Activated gamma-delta T cell treated with anti-CD3 and anti-CD28 coated beads, Interleukin-2, amount 50 U/mL, for 16 hours (primary cell): ENCODE measurements around the gene HIRA.
A peak's percentile ranks its signal among the peaks of the same experiment; 100 is the strongest.
"Not testable (repeated sequence)": the region's sequence is repeated elsewhere in the genome, so short reads cannot be mapped to it uniquely, and the experiment has no call there.

ENCODE experiments used
- DNase-seq: peaks from one replicate; pipeline ENCODE4 v3.0.0-alpha.2; 2020; ENCODE audit warnings: low read depth

The HIRA gene

GRCh38 chr22:19330205-19330604 is 101.3 kb downstream of the HIRA start:
- not testable (repeated sequence) for DNase-seq

- DNase-seq, result no peak
Observed at GRCh38 chr22:19329454-19329853, 102.1 kb downstream of the HIRA start.

- no peak for DNase-seq
Observed at GRCh38 chr22:19325296-19325948, 106.1 kb downstream of the HIRA start.

- not testable (repeated sequence) for DNase-seq
Observed at GRCh38 chr22:19323420-19323819, 108.1 kb downstream of the HIRA start.

- DNase-seq, result no peak
Observed at GRCh38 chr22:19321757-19322156, 109.8 kb downstream of the HIRA start.

GRCh38 chr22:19320136-19320535 is 111.4 kb downstream of the HIRA start:
- not testable (repeated sequence) for DNase-seq

- DNase-seq, result no peak
Observed at GRCh38 chr22:19319281-19319680, 112.3 kb downstream of the HIRA start.

GRCh38 chr22:19317865-19318264 is 113.7 kb downstream of the HIRA start:
- no peak for DNase-seq

GRCh38 chr22:19307872-19308271 is 123.7 kb downstream of the HIRA start:
- no peak for DNase-seq

- DNase-seq, result not testable (repeated sequence)
Observed at GRCh38 chr22:19306535-19306934, 125.0 kb downstream of the HIRA start.

GRCh38 chr22:19304547-19304946 is 127.0 kb downstream of the HIRA start:
- no peak for DNase-seq

GRCh38 chr22:19303785-19304184 is 127.7 kb downstream of the HIRA start:
- no peak for DNase-seq

GRCh38 chr22:19295733-19296132 is 135.8 kb downstream of the HIRA start:
- no peak for DNase-seq

- no peak for DNase-seq
Observed at GRCh38 chr22:19292458-19293230, 138.9 kb downstream of the HIRA start.

GRCh38 chr22:19291580-19292457 is 139.7 kb downstream of the HIRA start, which contains the start of gene CLTCL1:
Gene CLTCL1, minus strand, starts transcription at chr22:19291719. Its CDS starts 78 bp downstream, at chr22:19291641.
- DNase-seq, result peak; percentile 59

GRCh38 chr22:19291218-19291579 is 140.3 kb downstream of the HIRA start:
- DNase-seq, result no peak

- no peak for DNase-seq
Observed at GRCh38 chr22:19290400-19291217, 140.9 kb downstream of the HIRA start.

GRCh38 chr22:19289475-19290161 is 141.9 kb downstream of the HIRA start:
- no peak for DNase-seq

GRCh38 chr22:19287889-19288288 is 143.6 kb downstream of the HIRA start:
- DNase-seq, result no peak

GRCh38 chr22:19287076-19287707 is 144.3 kb downstream of the HIRA start:
- DNase-seq, result no peak

GRCh38 chr22:19285831-19286230 is 145.7 kb downstream of the HIRA start:
- DNase-seq, result no peak
